ENCODE measurements around the gene LRCH3.

The LRCH3 gene

DNA sequence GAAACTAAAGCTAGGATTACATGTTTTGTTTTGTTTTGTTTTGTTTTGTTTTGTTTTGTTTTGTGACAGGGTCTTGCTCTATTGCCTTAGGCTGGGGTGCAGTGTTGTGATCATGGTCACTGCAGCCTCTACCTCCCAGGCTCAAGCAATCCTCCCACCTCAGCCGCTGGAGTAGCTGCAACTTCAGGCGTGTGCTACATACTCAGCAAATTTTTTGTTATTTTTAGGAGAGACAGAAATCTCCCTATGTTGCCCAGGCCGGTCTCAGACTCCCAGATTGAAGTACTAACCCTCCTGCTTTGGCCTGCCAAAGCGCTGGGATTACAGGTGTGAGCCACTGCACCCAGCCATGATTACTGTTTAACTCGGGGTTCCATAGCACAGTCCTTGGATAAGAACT is 50.7 kb downstream of the LRCH3 start:
- peaks cover 5% of the 10 kb centered on the region for H3K36me3 ChIP-seq (ENCODE audit: control insufficient read depth, insufficient read depth, low read length)
- H2BK5ac ChIP-seq (ENCODE audit: low read length), result no peak overlapping the region
- no peak overlapping the region for H2BK120ac ChIP-seq (ENCODE audit: low read depth, low read length)

DNA sequence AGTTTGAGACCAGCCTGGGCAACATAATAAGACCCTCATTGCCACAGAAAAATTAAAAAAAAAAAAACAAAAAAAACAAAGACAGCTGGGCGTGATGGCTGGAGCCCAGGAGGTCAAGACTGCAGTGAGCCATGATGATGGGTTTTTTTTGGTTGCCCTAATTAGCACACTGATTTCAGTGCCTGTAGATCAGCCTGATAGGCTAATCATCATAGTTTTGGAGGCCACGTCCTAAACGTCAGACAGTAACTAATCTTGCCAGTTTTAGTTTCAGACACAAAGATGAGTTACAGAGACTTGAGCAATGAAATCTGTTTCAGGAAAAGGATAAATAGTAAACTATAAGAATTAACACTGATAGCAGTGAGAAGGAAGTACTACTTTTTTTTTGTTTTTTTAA is 55.4 kb downstream of the LRCH3 start:
- Histone ChIP-seq H3K27ac (ENCODE audit: low read depth, low read length) (no peak overlapping the region), H2BK5ac (ENCODE audit: low read length) (no peak overlapping the region), H3K23ac (ENCODE audit: low read length) (no peak overlapping the region), H3K56ac (ENCODE audit: low read length) (no peak overlapping the region), H3K4me2 (ENCODE audit: low read length) (no peak overlapping the region), H3K4me3 (ENCODE audit: low read length) (no peak overlapping the region), H3K79me1 (ENCODE audit: low read length) (no peaks in the 10 kb centered on the region), H2BK15ac (replicated peaks; ENCODE audit: low read depth) (no peak overlapping the region), H3K79me2 (ENCODE audit: control insufficient read depth, insufficient read depth, low read length) (no peaks in the 10 kb centered on the region), H3K36me3 (ENCODE audit: control insufficient read depth, insufficient read depth, low read length) (peaks cover 6% of the 10 kb centered on the region), H2AK5ac (ENCODE audit: low read length) (no peak overlapping the region), H4K5ac (ENCODE audit: low read length) (no peak overlapping the region), H4K8ac (ENCODE audit: low read depth, low read length) (no peak overlapping the region), H3K9ac (ENCODE audit: low read length) (no peak overlapping the region), H3K18ac (ENCODE audit: low read length) (no peak overlapping the region), H3K4ac (ENCODE audit: low read depth, low read length) (no peak overlapping the region), H3K27me3 (ENCODE audit: insufficient read depth, low read length, poor library complexity) (no peaks in the 10 kb centered on the region), H2BK120ac (ENCODE audit: low read depth, low read length) (no peak overlapping the region), H3K4me1 (ENCODE audit: control insufficient read depth, low read depth, low read length) (no peaks in the 10 kb centered on the region)
- WGBS (ENCODE audit: extremely low coverage, insufficient coverage, low lambda C conversion rate), result no CpG with 5 or more reads among the region's 3 CpGs
- no peak for DNase-seq

More for the DNA sequence above, 50.7 kb downstream of the LRCH3 start:
- no peak for DNase-seq
- no peak overlapping the region for H3K23ac ChIP-seq (ENCODE audit: low read length)
- no peaks in the 10 kb centered on the region for H3K4me1 ChIP-seq (ENCODE audit: control insufficient read depth, low read depth, low read length)
- H3K4me3 ChIP-seq (ENCODE audit: low read length), result no peak overlapping the region
- H2AK5ac ChIP-seq (ENCODE audit: low read length), result no peak overlapping the region
- no peaks in the 10 kb centered on the region for H3K27me3 ChIP-seq (ENCODE audit: insufficient read depth, low read length, poor library complexity)
- no peak overlapping the region for H4K5ac ChIP-seq (ENCODE audit: low read length)
- no peak overlapping the region for H2BK15ac ChIP-seq (replicated peaks; ENCODE audit: low read depth)
- no peak overlapping the region for H3K9ac ChIP-seq (ENCODE audit: low read length)
- H3K79me2 ChIP-seq (ENCODE audit: control insufficient read depth, insufficient read depth, low read length), result no peaks in the 10 kb centered on the region
- no peak overlapping the region for H3K18ac ChIP-seq (ENCODE audit: low read length)
- H4K8ac ChIP-seq (ENCODE audit: low read depth, low read length), result no peak overlapping the region
- no peak overlapping the region for H3K4ac ChIP-seq (ENCODE audit: low read depth, low read length)
- WGBS (ENCODE audit: extremely low coverage, insufficient coverage, low lambda C conversion rate), result no CpG with 5 or more reads among the region's 5 CpGs
- H3K56ac ChIP-seq (ENCODE audit: low read length), result no peak overlapping the region
- no peak overlapping the region for H3K4me2 ChIP-seq (ENCODE audit: low read length)
- no peak overlapping the region for H3K27ac ChIP-seq (ENCODE audit: low read depth, low read length)
- H3K79me1 ChIP-seq (ENCODE audit: low read length), result no peaks in the 10 kb centered on the region

DNA sequence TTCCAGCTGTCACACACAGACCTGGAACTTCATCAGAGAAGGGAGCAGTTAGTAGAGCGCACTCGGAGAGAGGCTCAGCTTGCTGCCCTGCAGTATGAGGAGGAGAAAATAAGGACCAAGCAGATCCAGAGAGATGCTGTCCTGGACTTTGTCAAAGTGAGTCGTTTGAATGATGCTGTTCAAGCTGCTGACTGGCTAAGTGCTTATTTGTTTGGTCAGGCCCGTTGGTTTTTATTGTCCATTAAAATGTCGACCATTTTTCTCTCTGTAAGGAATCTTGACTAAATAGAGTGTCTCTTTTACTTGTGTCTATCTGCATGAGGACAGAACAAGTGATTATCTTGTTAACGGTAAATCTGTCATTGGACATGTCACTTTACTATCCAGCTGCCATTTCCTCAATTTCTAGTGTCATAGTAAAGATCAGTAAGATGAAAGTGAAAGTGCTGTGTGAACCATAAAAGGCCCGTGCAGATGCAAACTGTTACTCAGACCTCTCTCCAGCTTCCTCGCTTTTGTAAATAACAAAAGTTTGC is 56.9 kb downstream of the LRCH3 start:
- Histone ChIP-seq H3K27ac (ENCODE audit: low read depth, low read length) (no peak overlapping the region), H2BK120ac (ENCODE audit: low read depth, low read length) (no peak overlapping the region), H3K79me1 (ENCODE audit: low read length) (no peaks in the 10 kb centered on the region), H2BK5ac (ENCODE audit: low read length) (no peak overlapping the region), H3K27me3 (ENCODE audit: insufficient read depth, low read length, poor library complexity) (no peaks in the 10 kb centered on the region), H3K23ac (ENCODE audit: low read length) (no peak overlapping the region), H3K18ac (ENCODE audit: low read length) (no peak overlapping the region), H4K8ac (ENCODE audit: low read depth, low read length) (no peak overlapping the region), H2BK15ac (replicated peaks; ENCODE audit: low read depth) (no peak overlapping the region), H3K4ac (ENCODE audit: low read depth, low read length) (no peak overlapping the region), H3K4me2 (ENCODE audit: low read length) (no peak overlapping the region), H3K79me2 (ENCODE audit: control insufficient read depth, insufficient read depth, low read length) (no peaks in the 10 kb centered on the region), H3K36me3 (ENCODE audit: control insufficient read depth, insufficient read depth, low read length) (peaks cover 4% of the 10 kb centered on the region), H3K9ac (ENCODE audit: low read length) (no peak overlapping the region), H3K4me3 (ENCODE audit: low read length) (no peak overlapping the region), H4K5ac (ENCODE audit: low read length) (no peak overlapping the region), H3K56ac (ENCODE audit: low read length) (no peak overlapping the region), H2AK5ac (ENCODE audit: low read length) (no peak overlapping the region), H3K4me1 (ENCODE audit: control insufficient read depth, low read depth, low read length) (no peaks in the 10 kb centered on the region)
- no peak for DNase-seq
- no CpG with 5 or more reads among the region's 8 CpGs for WGBS (ENCODE audit: extremely low coverage, insufficient coverage, low lambda C conversion rate)

DNA sequence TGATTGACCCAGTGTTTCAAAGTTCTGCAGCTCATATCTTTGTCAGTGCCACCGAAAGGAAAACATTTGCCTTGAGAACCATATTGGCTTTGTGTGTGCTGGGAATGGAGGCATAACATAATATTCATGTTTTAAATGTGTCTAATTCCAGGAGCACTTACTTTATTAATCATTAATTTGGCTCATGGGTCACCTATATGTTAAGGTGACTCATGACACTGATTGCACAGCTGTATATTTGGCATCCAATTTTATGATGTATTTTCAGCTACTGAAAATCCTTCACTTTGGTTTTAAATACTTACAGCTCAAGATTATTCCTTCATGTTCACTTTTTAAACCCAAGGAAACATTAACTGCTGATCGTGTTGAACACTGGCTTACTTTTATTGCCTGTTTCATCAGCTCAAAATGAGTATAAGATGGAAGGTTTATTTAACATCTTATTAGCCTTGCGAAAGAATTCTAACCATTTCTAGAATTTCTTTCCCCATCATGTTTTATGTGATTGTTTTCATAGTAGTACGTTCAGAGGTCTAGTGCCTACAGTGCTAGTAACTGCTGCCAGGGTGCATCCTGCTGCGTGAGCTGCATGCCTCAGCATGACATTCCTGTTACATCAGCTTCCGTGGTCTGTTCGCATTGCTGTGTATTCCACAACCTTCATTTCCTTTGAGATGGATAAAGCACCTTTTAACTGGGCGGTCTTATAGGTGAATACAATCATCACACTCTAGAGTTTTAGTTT is 63.7 kb downstream of the LRCH3 start:
- H4K5ac ChIP-seq (ENCODE audit: low read length), result no peak overlapping the region
- no peak overlapping the region for H4K8ac ChIP-seq (ENCODE audit: low read depth, low read length)
- H3K79me1 ChIP-seq (ENCODE audit: low read length), result no peaks in the 10 kb centered on the region
- peak overlapping the region; percentile 37 for H2BK5ac ChIP-seq (ENCODE audit: low read length)
- no peak overlapping the region for H3K4ac ChIP-seq (ENCODE audit: low read depth, low read length)
- no peak overlapping the region for H3K4me3 ChIP-seq (ENCODE audit: low read length)
- H2AK5ac ChIP-seq (ENCODE audit: low read length), result no peak overlapping the region
- H3K4me2 ChIP-seq (ENCODE audit: low read length), result no peak overlapping the region
- H2BK15ac ChIP-seq (replicated peaks; ENCODE audit: low read depth), result no peak overlapping the region
- H3K36me3 ChIP-seq (ENCODE audit: control insufficient read depth, insufficient read depth, low read length), result peaks cover 2% of the 10 kb centered on the region
- H3K4me1 ChIP-seq (ENCODE audit: control insufficient read depth, low read depth, low read length), result peaks cover 9% of the 10 kb centered on the region
- no CpG with 5 or more reads among the region's 8 CpGs for WGBS (ENCODE audit: extremely low coverage, insufficient coverage, low lambda C conversion rate)
- no peak overlapping the region for H3K9ac ChIP-seq (ENCODE audit: low read length)
- H3K27ac ChIP-seq (ENCODE audit: low read depth, low read length), result peak overlapping the region; percentile 65
- H3K79me2 ChIP-seq (ENCODE audit: control insufficient read depth, insufficient read depth, low read length), result no peaks in the 10 kb centered on the region
- H2BK120ac ChIP-seq (ENCODE audit: low read depth, low read length), result peak overlapping the region; percentile 83
- no peak overlapping the region for H3K18ac ChIP-seq (ENCODE audit: low read length)
- peak; percentile 97 for DNase-seq
- H3K23ac ChIP-seq (ENCODE audit: low read length), result no peak overlapping the region
- no peaks in the 10 kb centered on the region for H3K27me3 ChIP-seq (ENCODE audit: insufficient read depth, low read length, poor library complexity)
- no peak overlapping the region for H3K56ac ChIP-seq (ENCODE audit: low read length)

DNA sequence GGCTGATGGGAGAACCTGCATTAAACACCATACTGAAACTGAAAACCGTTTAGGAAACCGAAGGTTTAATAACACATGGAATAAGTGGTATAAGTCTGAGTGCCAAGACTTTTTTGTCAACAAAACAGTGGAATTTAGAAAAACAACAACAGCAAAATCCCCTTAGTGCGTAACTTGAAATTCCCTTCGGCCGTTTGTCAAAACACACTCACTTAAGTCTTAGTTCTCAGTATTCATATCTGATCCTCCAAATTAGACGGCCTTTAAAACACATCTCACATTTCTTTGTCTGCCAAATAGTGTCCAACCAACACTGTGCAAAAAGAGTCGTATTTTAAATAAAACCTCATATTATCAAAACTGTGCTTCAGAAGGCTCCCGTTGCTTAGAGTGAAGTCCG is 64.5 kb downstream of the LRCH3 start:
- no peak overlapping the region for H3K9ac ChIP-seq (ENCODE audit: low read length)
- H2BK120ac ChIP-seq (ENCODE audit: low read depth, low read length), result peak overlapping the region; percentile 82
- H4K8ac ChIP-seq (ENCODE audit: low read depth, low read length), result no peak overlapping the region
- H3K4me3 ChIP-seq (ENCODE audit: low read length), result no peak overlapping the region
- H3K36me3 ChIP-seq (ENCODE audit: control insufficient read depth, insufficient read depth, low read length), result peaks cover 2% of the 10 kb centered on the region
- H3K27ac ChIP-seq (ENCODE audit: low read depth, low read length), result peak overlapping the region; percentile 65
- H3K79me1 ChIP-seq (ENCODE audit: low read length), result no peaks in the 10 kb centered on the region
- peaks cover 9% of the 10 kb centered on the region for H3K4me1 ChIP-seq (ENCODE audit: control insufficient read depth, low read depth, low read length)
- peak overlapping the region; percentile 81 for H3K4ac ChIP-seq (ENCODE audit: low read depth, low read length)
- H4K5ac ChIP-seq (ENCODE audit: low read length), result no peak overlapping the region
- H3K56ac ChIP-seq (ENCODE audit: low read length), result peak overlapping the region; percentile 66
- peak overlapping the region; percentile 56 for H3K18ac ChIP-seq (ENCODE audit: low read length)
- no peaks in the 10 kb centered on the region for H3K27me3 ChIP-seq (ENCODE audit: insufficient read depth, low read length, poor library complexity)
- no peak overlapping the region for H3K23ac ChIP-seq (ENCODE audit: low read length)
- peak overlapping the region; percentile 14 for H2BK15ac ChIP-seq (replicated peaks; ENCODE audit: low read depth)
- H3K4me2 ChIP-seq (ENCODE audit: low read length), result no peak overlapping the region
- H2BK5ac ChIP-seq (ENCODE audit: low read length), result peak overlapping the region; percentile 75
- WGBS (ENCODE audit: extremely low coverage, insufficient coverage, low lambda C conversion rate), result no CpG with 5 or more reads among the region's 9 CpGs
- H3K79me2 ChIP-seq (ENCODE audit: control insufficient read depth, insufficient read depth, low read length), result no peaks in the 10 kb centered on the region
- no peak for DNase-seq
- H2AK5ac ChIP-seq (ENCODE audit: low read length), result no peak overlapping the region
